Kidney capillary endothelial cell (primary cell): ENCODE measurements around the gene CEBPG.

Experiments used
- DNase-seq: peaks from one replicate; pipeline ENCODE4 v3.0.0-alpha.2; 2018; ENCODE audit warnings: low spot score

Gene CEBPG

GRCh38 chr19:33407140-33407551, 33.6 kb downstream of the CEBPG start:
- no peak for DNase-seq

GRCh38 chr19:33407716-33408115, 34.2 kb downstream of the CEBPG start:
- no peak for DNase-seq

DNA sequence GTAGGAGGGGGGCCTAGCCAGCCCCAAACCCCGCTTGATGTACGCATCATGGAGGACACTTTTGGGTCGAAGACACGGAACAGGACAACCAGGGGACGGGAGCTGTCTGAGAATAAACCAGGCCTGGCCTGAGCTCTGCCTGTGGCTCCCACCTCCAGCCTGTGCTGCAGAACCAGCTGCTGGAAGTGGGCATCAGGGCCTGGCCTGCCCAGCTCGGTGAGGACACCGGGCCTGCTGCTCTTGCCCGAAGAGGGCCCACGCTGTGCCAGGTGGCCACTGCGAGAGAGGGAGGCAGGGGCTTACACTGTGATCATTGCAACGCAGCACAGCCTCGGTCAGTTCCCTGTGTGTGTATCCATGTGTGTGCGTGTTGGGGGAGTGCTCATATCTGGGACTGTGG, 34.6 kb downstream of the CEBPG start:
- DNase-seq, result no peak

GRCh38 chr19:33408538-33409434, 35.3 kb downstream of the CEBPG start:
- DNase-seq, result no peak

GRCh38 chr19:33409906-33410685, 36.6 kb downstream of the CEBPG start:
- DNase-seq, result no peak

DNA sequence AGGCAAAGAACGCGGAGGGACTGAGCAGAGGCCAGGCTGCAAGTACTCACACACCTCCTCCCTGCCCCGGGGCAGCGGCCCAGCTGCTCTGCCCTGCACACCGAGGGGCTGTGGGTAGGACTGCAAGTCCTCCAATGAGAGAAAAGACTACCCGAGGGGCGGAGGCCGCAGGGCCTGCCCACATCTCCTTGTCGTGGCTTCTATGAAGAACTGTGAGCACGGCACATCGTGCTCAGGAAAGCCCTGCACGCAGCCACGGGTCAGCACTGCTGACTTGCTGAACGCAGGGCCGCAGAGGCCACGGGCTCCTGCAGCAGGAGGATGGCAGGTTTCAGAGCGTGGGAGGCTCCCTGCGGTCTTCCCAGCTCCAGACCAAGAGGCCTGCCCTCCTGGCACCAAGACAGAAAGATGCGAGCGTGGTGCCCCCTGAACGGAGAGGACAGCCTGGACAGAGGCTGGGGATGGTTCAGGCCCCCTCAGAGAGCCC, 37.4 kb downstream of the CEBPG start:
- DNase-seq, result no peak

GRCh38 chr19:33411621-33412180, 38.2 kb downstream of the CEBPG start:
- DNase-seq, result no peak

DNA sequence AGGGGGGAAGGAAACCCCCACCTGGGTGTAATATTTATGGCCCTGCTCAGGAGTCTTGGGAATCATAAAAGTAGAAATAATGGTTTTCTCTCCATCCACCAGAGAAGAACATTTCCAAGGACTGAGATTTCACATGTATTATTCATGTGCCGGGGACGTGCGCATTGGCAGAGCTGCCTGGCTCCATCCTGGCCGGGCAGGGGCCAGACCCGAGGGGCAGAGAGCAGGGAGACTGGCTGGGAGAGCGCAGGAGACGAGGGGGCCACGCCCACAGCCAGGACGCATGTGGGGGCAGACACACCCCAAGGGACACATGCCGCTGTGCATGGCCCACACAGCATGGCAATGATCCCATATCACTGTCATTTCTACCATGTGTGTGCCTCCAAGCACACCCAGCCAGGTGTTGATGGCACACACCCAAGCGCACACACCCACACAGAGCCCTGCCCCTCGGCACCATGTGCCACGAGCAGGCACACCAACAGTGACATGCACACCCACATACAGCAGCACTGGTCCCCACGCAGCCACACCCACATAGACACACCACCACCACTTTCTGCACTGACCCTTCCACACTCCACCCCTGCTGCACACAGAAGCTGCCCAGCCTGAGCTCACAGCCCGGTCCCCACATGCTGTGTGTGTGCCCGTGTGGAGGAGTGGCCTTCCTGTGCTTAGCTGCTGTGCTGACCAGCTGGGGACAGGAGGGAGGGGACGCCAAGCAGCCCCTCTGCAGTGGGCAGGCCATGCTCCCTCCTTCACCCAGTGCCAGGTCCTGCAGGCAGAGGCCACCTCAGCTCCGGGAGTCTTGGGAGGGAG, 39.3 kb downstream of the CEBPG start:
- no peak for DNase-seq

GRCh38 chr19:33413426-33413725, 39.9 kb downstream of the CEBPG start:
- no peak for DNase-seq

DNA sequence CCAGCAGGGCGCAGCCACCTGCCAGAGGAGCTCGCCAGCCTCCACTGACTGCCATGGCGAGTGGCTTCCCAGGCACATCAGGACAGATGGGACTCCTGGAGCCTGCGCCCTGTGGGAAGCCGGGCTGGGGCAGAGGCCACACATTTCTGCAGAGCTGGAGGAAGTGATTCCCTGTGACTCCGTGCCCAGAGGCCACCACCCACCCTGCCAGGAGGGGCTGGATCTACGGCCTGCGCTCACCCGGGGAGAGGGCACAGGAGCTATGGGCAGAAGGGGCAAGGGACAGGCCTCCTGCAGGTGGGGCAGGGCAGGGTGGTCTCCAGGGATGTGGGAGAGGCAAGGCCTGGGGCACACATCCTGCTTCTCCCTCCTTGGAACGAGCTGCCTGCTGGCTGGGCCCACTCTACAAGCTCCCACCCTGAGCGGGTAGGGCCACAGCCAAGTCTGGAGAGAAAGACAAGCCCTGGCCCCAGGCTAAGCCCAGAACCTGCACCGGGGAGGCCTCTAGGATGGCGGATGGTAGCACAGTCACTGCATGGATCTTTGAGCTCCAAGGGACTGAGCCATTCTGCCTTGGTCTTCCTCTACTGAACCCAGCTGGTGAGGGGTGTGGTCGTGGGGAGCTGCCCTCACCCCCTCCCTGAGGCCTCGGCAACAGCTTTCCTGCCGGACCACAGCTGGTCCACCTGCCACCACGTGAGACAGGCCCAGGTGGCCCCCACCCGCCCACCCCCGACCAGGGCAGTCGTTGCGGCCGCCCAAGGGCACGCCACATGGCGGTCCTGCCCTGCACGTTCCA, 40.6 kb downstream of the CEBPG start:
- DNase-seq, result no peak

GRCh38 chr19:33414667-33415605, 41.4 kb downstream of the CEBPG start:
- DNase-seq, result no peak

GRCh38 chr19:33416307-33417215, 43.1 kb downstream of the CEBPG start:
- DNase-seq, result peak; percentile 61

GRCh38 chr19:33417751-33418150, 44.2 kb downstream of the CEBPG start:
- DNase-seq, result no peak

DNA sequence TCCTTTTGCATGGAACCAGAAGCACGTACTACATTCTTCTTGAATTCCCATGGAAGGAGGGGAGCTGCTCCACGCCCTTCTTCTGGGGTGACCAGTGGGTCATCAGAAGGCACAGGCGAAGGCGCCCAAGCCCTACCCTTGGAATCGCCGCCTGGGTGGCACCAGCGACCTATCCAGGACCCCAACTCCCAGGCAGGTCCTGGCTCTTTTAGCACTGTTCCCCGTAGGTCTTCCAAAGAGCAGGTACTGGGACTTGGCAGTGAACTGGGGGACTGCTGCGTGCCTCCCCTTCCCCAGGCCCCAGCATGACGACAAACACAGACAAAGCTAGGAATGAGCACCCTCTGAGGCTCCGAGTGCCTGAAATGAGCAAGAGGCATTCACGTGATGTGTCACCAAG, 45.0 kb downstream of the CEBPG start:
- DNase-seq, result no peak

GRCh38 chr19:33418871-33419787, 45.6 kb downstream of the CEBPG start:
- no peak for DNase-seq

DNA sequence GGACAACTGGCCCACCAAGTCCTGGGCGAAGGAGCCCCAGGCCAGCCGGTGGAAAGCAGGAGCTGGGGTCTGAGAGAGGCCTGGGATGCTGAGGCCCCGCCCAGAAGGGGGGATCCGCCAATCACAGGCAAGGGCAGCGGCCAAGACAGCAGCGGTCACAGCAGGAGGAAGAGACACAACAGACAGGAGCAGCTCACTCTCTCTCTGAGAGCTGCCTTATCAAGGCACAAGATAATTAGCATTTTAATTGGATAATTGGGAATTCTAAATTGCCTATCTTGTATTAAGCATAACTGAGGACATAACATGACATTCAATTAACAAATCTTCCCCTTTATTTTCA, 46.2 kb downstream of the CEBPG start:
- DNase-seq, result no peak

DNA sequence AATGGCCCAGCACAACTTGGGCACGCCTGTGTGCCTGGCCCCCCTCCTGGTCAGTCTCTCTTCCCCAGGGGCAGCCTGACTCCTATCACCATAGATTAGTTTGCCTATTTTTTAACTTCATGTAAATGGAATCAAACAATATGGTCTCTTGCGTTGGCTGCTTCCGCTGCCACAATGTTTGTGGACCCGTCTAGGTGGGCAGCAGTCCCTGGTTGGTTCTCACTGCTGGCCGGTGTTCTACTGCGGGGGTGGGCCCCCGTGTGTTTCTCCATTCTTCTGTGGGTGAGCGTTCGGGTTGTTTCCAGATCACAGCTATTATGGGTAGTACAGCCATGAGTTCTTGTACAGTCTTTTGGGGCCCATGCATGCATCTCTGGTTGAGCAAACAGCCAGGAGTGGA, 47.3 kb downstream of the CEBPG start:
- DNase-seq, result no peak

- DNase-seq, result no peak
Measured at GRCh38 chr19:33421368-33421767, 47.9 kb downstream of the CEBPG start.
